HEK293T (cell line): Measurements from ENCODE around the gene SLC35F5.

Experiments used
- ARNT ChIP-seq: fragments of 450-650 bp; IDR thresholded peaks from 2 replicates; pipeline ENCODE4 v1.6.1; 2017; ENCODE audit warnings: mild to moderate bottlenecking
- BHLHE40 ChIP-seq: fragments of 450-650 bp; IDR thresholded peaks from 2 replicates; pipeline ENCODE4 v1.6.1; 2016; ENCODE audit warnings: mild to moderate bottlenecking, moderate library complexity, borderline replicate concordance
- FOXA1 ChIP-seq: fragments of 450-650 bp; IDR thresholded peaks from 2 replicates; pipeline ENCODE4 v1.6.1; 2016; ENCODE audit warnings: mild to moderate bottlenecking
- FOXK2 ChIP-seq: fragments of 450-650 bp; IDR thresholded peaks from 2 replicates; pipeline ENCODE4 v1.6.1; 2016; ENCODE audit warnings: mild to moderate bottlenecking
- FOXM1 ChIP-seq: fragments of 450-650 bp; IDR thresholded peaks from 2 replicates; pipeline ENCODE4 v1.6.1; 2017; ENCODE audit warnings: mild to moderate bottlenecking, borderline replicate concordance
- L3MBTL2 ChIP-seq: fragments of 450-650 bp; conservative IDR thresholded peaks from 2 replicates; pipeline ENCODE4 v1.6.1; 2016; ENCODE audit warnings: mild to moderate bottlenecking
- NFRKB ChIP-seq: fragments of 450-650 bp; IDR thresholded peaks from 2 replicates; pipeline ENCODE4 v1.6.1; 2016; ENCODE audit warnings: mild to moderate bottlenecking, moderate library complexity
- PKNOX1 ChIP-seq: fragments of 450-650 bp; IDR thresholded peaks from 2 replicates; pipeline ENCODE4 v1.6.1; 2016
- SP1 ChIP-seq: fragments of 450-650 bp; IDR thresholded peaks from 2 replicates; pipeline ENCODE4 v1.6.1; 2017
- ZNF384 ChIP-seq: fragments of 450-650 bp; IDR thresholded peaks from 2 replicates; pipeline ENCODE4 v1.6.1; 2016

- TF ChIP-seq NFRKB (no peak), SP1 (no peak), ARNT (no peak), FOXA1 (no peak), BHLHE40 (no peak), FOXM1 (no peak), FOXK2 (no peak), ZNF384 (no peak), L3MBTL2 (no peak), PKNOX1 (no peak)
Observed at GRCh38 chr2:113686537-113686936, 69.9 kb downstream of the SLC35F5 start.
